Measurements from ENCODE around the gene PLCB1.

The PLCB1 gene

GRCh38 chr20:8175741-8176675, 43.9 kb downstream of the PLCB1 start:
- H2AFZ ChIP-seq (ENCODE audit: low read depth, low read length), result no peak overlapping the region
- H3K36me3 ChIP-seq (ENCODE audit: insufficient read depth, low read length), result no peaks in the 10 kb centered on the region
- H3K4me3 ChIP-seq (ENCODE audit: low read length), result no peak overlapping the region
- no peaks in the 10 kb centered on the region for H3K9me3 ChIP-seq (ENCODE audit: low read length)
- H3K27me3 ChIP-seq (ENCODE audit: insufficient read depth, low read length), result no peaks in the 10 kb centered on the region
- H3K4me1 ChIP-seq (ENCODE audit: insufficient read depth, low read length), result peaks cover 8% of the 10 kb centered on the region

GRCh38 chr20:8183526-8183925, 51.5 kb downstream of the PLCB1 start:
- H3K36me3 ChIP-seq (ENCODE audit: insufficient read depth, low read length), result no peaks in the 10 kb centered on the region
- H3K4me1 ChIP-seq (ENCODE audit: insufficient read depth, low read length), result no peaks in the 10 kb centered on the region
- H3K27me3 ChIP-seq (ENCODE audit: insufficient read depth, low read length), result no peaks in the 10 kb centered on the region
- no peak overlapping the region for H3K4me3 ChIP-seq (ENCODE audit: low read length)
- no peak overlapping the region for H2AFZ ChIP-seq (ENCODE audit: low read depth, low read length)
- peaks cover 2% of the 10 kb centered on the region for H3K9me3 ChIP-seq (ENCODE audit: low read length)

GRCh38 chr20:8187740-8188139, 55.7 kb downstream of the PLCB1 start:
- Histone ChIP-seq H3K36me3 (ENCODE audit: insufficient read depth, low read length) (no peaks in the 10 kb centered on the region), H3K9me3 (ENCODE audit: low read length) (no peaks in the 10 kb centered on the region), H3K27me3 (ENCODE audit: insufficient read depth, low read length) (no peaks in the 10 kb centered on the region), H3K4me3 (ENCODE audit: low read length) (no peak overlapping the region), H2AFZ (ENCODE audit: low read depth, low read length) (no peak overlapping the region), H3K4me1 (ENCODE audit: insufficient read depth, low read length) (no peaks in the 10 kb centered on the region)

- Histone ChIP-seq H3K36me3 (ENCODE audit: insufficient read depth, low read length) (no peaks in the 10 kb centered on the region), H3K9me3 (ENCODE audit: low read length) (no peaks in the 10 kb centered on the region), H3K4me1 (ENCODE audit: insufficient read depth, low read length) (no peaks in the 10 kb centered on the region), H2AFZ (ENCODE audit: low read depth, low read length) (no peak overlapping the region), H3K4me3 (ENCODE audit: low read length) (no peak overlapping the region), H3K27me3 (ENCODE audit: insufficient read depth, low read length) (no peaks in the 10 kb centered on the region)
These were observed 58.2 kb downstream of the PLCB1 start for GRCh38 chr20:8190043-8190880.

GRCh38 chr20:8194721-8195120, 62.7 kb downstream of the PLCB1 start:
- no peaks in the 10 kb centered on the region for H3K36me3 ChIP-seq (ENCODE audit: insufficient read depth, low read length)
- H3K4me1 ChIP-seq (ENCODE audit: insufficient read depth, low read length), result no peaks in the 10 kb centered on the region
- H3K27me3 ChIP-seq (ENCODE audit: insufficient read depth, low read length), result no peaks in the 10 kb centered on the region
- no peak overlapping the region for H2AFZ ChIP-seq (ENCODE audit: low read depth, low read length)
- H3K4me3 ChIP-seq (ENCODE audit: low read length), result no peak overlapping the region
- H3K9me3 ChIP-seq (ENCODE audit: low read length), result peaks cover 3% of the 10 kb centered on the region

- no peaks in the 10 kb centered on the region for H3K4me1 ChIP-seq (ENCODE audit: insufficient read depth, low read length)
- H3K9me3 ChIP-seq (ENCODE audit: low read length), result peaks cover 3% of the 10 kb centered on the region
- no peaks in the 10 kb centered on the region for H3K36me3 ChIP-seq (ENCODE audit: insufficient read depth, low read length)
- H3K4me3 ChIP-seq (ENCODE audit: low read length), result no peak overlapping the region
- no peak overlapping the region for H2AFZ ChIP-seq (ENCODE audit: low read depth, low read length)
- no peaks in the 10 kb centered on the region for H3K27me3 ChIP-seq (ENCODE audit: insufficient read depth, low read length)
These were observed 64.0 kb downstream of the PLCB1 start for GRCh38 chr20:8196096-8196495.

- Histone ChIP-seq H3K4me1 (ENCODE audit: insufficient read depth, low read length) (no peaks in the 10 kb centered on the region), H3K4me3 (ENCODE audit: low read length) (no peak overlapping the region), H2AFZ (ENCODE audit: low read depth, low read length) (no peak overlapping the region), H3K9me3 (ENCODE audit: low read length) (peaks cover 3% of the 10 kb centered on the region), H3K36me3 (ENCODE audit: insufficient read depth, low read length) (no peaks in the 10 kb centered on the region), H3K27me3 (ENCODE audit: insufficient read depth, low read length) (no peaks in the 10 kb centered on the region)
These were observed 68.2 kb downstream of the PLCB1 start for GRCh38 chr20:8200220-8200619.

GRCh38 chr20:8203366-8203765, 71.3 kb downstream of the PLCB1 start:
- H3K27me3 ChIP-seq (ENCODE audit: insufficient read depth, low read length), result no peaks in the 10 kb centered on the region
- H3K36me3 ChIP-seq (ENCODE audit: insufficient read depth, low read length), result no peaks in the 10 kb centered on the region
- no peak overlapping the region for H2AFZ ChIP-seq (ENCODE audit: low read depth, low read length)
- H3K4me1 ChIP-seq (ENCODE audit: insufficient read depth, low read length), result no peaks in the 10 kb centered on the region
- no peaks in the 10 kb centered on the region for H3K9me3 ChIP-seq (ENCODE audit: low read length)
- H3K4me3 ChIP-seq (ENCODE audit: low read length), result no peak overlapping the region

GRCh38 chr20:8205996-8206395, 73.9 kb downstream of the PLCB1 start:
- Histone ChIP-seq H3K9me3 (ENCODE audit: low read length) (no peaks in the 10 kb centered on the region), H2AFZ (ENCODE audit: low read depth, low read length) (no peak overlapping the region), H3K4me3 (ENCODE audit: low read length) (no peak overlapping the region), H3K36me3 (ENCODE audit: insufficient read depth, low read length) (no peaks in the 10 kb centered on the region), H3K27me3 (ENCODE audit: insufficient read depth, low read length) (no peaks in the 10 kb centered on the region), H3K4me1 (ENCODE audit: insufficient read depth, low read length) (peaks cover 6% of the 10 kb centered on the region)

- H3K36me3 ChIP-seq (ENCODE audit: insufficient read depth, low read length), result no peaks in the 10 kb centered on the region
- no peak overlapping the region for H2AFZ ChIP-seq (ENCODE audit: low read depth, low read length)
- peaks cover 6% of the 10 kb centered on the region for H3K4me1 ChIP-seq (ENCODE audit: insufficient read depth, low read length)
- H3K4me3 ChIP-seq (ENCODE audit: low read length), result no peak overlapping the region
- no peaks in the 10 kb centered on the region for H3K9me3 ChIP-seq (ENCODE audit: low read length)
- no peaks in the 10 kb centered on the region for H3K27me3 ChIP-seq (ENCODE audit: insufficient read depth, low read length)
These were observed 76.2 kb downstream of the PLCB1 start for GRCh38 chr20:8208226-8208625.

- Histone ChIP-seq H3K9me3 (ENCODE audit: low read length) (no peaks in the 10 kb centered on the region), H3K4me1 (ENCODE audit: insufficient read depth, low read length) (peaks cover 6% of the 10 kb centered on the region), H2AFZ (ENCODE audit: low read depth, low read length) (no peak overlapping the region), H3K36me3 (ENCODE audit: insufficient read depth, low read length) (no peaks in the 10 kb centered on the region), H3K27me3 (ENCODE audit: insufficient read depth, low read length) (no peaks in the 10 kb centered on the region), H3K4me3 (ENCODE audit: low read length) (no peak overlapping the region)
These were observed 77.0 kb downstream of the PLCB1 start for GRCh38 chr20:8209061-8209460.

GRCh38 chr20:8210749-8211148, 78.7 kb downstream of the PLCB1 start:
- no peaks in the 10 kb centered on the region for H3K9me3 ChIP-seq (ENCODE audit: low read length)
- H2AFZ ChIP-seq (ENCODE audit: low read depth, low read length), result no peak overlapping the region
- H3K4me3 ChIP-seq (ENCODE audit: low read length), result no peak overlapping the region
- no peaks in the 10 kb centered on the region for H3K27me3 ChIP-seq (ENCODE audit: insufficient read depth, low read length)
- H3K4me1 ChIP-seq (ENCODE audit: insufficient read depth, low read length), result peaks cover 15% of the 10 kb centered on the region
- H3K36me3 ChIP-seq (ENCODE audit: insufficient read depth, low read length), result no peaks in the 10 kb centered on the region

GRCh38 chr20:8212286-8212685, 80.2 kb downstream of the PLCB1 start:
- Histone ChIP-seq H3K4me1 (ENCODE audit: insufficient read depth, low read length) (peaks cover 15% of the 10 kb centered on the region), H3K27me3 (ENCODE audit: insufficient read depth, low read length) (no peaks in the 10 kb centered on the region), H3K4me3 (ENCODE audit: low read length) (no peak overlapping the region), H3K36me3 (ENCODE audit: insufficient read depth, low read length) (no peaks in the 10 kb centered on the region), H2AFZ (ENCODE audit: low read depth, low read length) (no peak overlapping the region), H3K9me3 (ENCODE audit: low read length) (no peaks in the 10 kb centered on the region)

Measured in neuron (in vitro differentiated cells).